H1 (cell line): ENCODE measurements around the gene ADAD2. TPM values are rescaled to one million over a fixed set of nuclear protein-coding genes. Genes with fewer than 3 reads are reported as not detected.

Experiments used
- NRF1 ChIP-seq: IDR thresholded peaks from 2 replicates; pipeline ENCODE4 v1.6.1; 2011; ENCODE audit warnings: mild to moderate bottlenecking, low read depth, low read length, improper control_type of control experiment
- POLR2AphosphoS5 ChIP-seq: IDR thresholded peaks from 2 replicates; pipeline ENCODE4 v1.6.1; 2011; ENCODE audit warnings: low read depth, low read length
- SP4 ChIP-seq: IDR thresholded peaks from 2 replicates; pipeline ENCODE4 v1.6.1; 2012; ENCODE audit warnings: low read length, inconsistent platforms
- polyA plus RNA-seq, 7 experiments: library from polyadenylated mRNA; depleted of rRNA in 3 of 7; stranded (reverse) in 5 of 7; unstranded in 2 of 7; fragments of >200 nt in 5 of 7; fragments of 200-250 nt in 2 of 7; gene quantifications; 1 replicate in 5 of 7; 2 replicates in 1 of 7; 4 replicates in 1 of 7; pipeline versions ENCODE4 v1.2.1 to v1.2.3, GENCODE V29; 2011 to 2013; ENCODE audit warnings: missing spikeins in 2 of 7, mixed read lengths in 2 of 7
- total RNA-seq: library from RNA; stranded (reverse); fragmentation: NEBNext Ultra II Directional; extraction: Animal tissue kit (Norgen Biotek cat#: 25700); gene quantifications from 2 replicates; pipeline ENCODE4 v1.2.1, GENCODE V29; 2021

Gene ADAD2
- total and polyA plus RNA-seq, 2 of the 8 experiments (the other 6 are each of a cell fraction or from before 2014, with no cell fraction given), result 1.2 to 1.3 TPM

GRCh38 chr16:84196101-84196500 is 5.1 kb downstream of the ADAD2 start (continued):
- TF ChIP-seq NRF1, result no peak
- no peak for TF ChIP-seq POLR2AphosphoS5
- TF ChIP-seq SP4, result no peak
